Measurements from ENCODE around the gene SPACA4. TPM values are rescaled to one million over a fixed set of nuclear protein-coding genes. Genes with fewer than 3 reads are reported as not detected.

Gene SPACA4
- total RNA-seq, 1 experiment from 2014 or later: not detected

- Histone ChIP-seq H3K27me3 (ENCODE audit: insufficient read depth, low read length) (no peaks in the 10 kb centered on the region), H3K4me1 (ENCODE audit: insufficient read depth, low read length) (peaks cover 5% of the 10 kb centered on the region; the same call in 1 of the 2 replicates), H2BK5ac (ENCODE audit: insufficient read length, low read length) (no peak overlapping the region), H3K14ac (ENCODE audit: insufficient read depth, low read length) (no peak overlapping the region), H2BK20ac (ENCODE audit: low read depth, low read length, poor library complexity, severe bottlenecking) (no peak overlapping the region), H2AK5ac (ENCODE audit: insufficient read length, low read length) (no peak overlapping the region), H3K9me3 (ENCODE audit: control insufficient read depth, low read depth, low read length) (no peaks in the 10 kb centered on the region), H4K20me1 (ENCODE audit: control insufficient read depth, insufficient read depth, insufficient read length) (no peaks in the 10 kb centered on the region), H3K79me2 (ENCODE audit: insufficient read depth, low read length) (peaks cover 4% of the 10 kb centered on the region; the same call in 1 of the 2 replicates), H3K56ac (ENCODE audit: insufficient read length, low read depth, low read length) (no peak overlapping the region), H4K5ac (ENCODE audit: insufficient read length, low read depth, low read length) (no peak overlapping the region), H3K9ac (ENCODE audit: extremely low read depth, insufficient read length, low read length) (no peak overlapping the region), H3K4ac (ENCODE audit: low read depth, low read length) (no peak overlapping the region), H2AFZ (ENCODE audit: low read length) (no peak overlapping the region), H3T11ph (ENCODE audit: low read length) (no peak overlapping the region), H3K23me2 (ENCODE audit: insufficient read length, low read depth, low read length, poor library complexity, severe bottlenecking) (peaks cover 19% of the 10 kb centered on the region), H3K4me2 (ENCODE audit: insufficient read depth, insufficient read length, low read length) (no peak overlapping the region), H3K23ac (ENCODE audit: insufficient read length, low read depth, low read length) (no peak overlapping the region), H2BK12ac (ENCODE audit: insufficient read length, low read depth, low read length) (no peak overlapping the region), H2BK120ac (ENCODE audit: low read depth, low read length, poor library complexity, severe bottlenecking) (no peak overlapping the region), H2BK15ac (ENCODE audit: low read depth, low read length) (no peak overlapping the region), H3K27ac (ENCODE audit: insufficient read length, low read depth, low read length) (no peak overlapping the region), H4K91ac (ENCODE audit: insufficient read length, low read depth, low read length) (no peak overlapping the region), H3K79me1 (ENCODE audit: insufficient read depth, low read depth, low read length, poor library complexity, severe bottlenecking) (no peaks in the 10 kb centered on the region), H4K8ac (replicated peaks; ENCODE audit: insufficient read length, low read depth, low read length) (no peak overlapping the region), H3K18ac (ENCODE audit: insufficient read length, low read depth, low read length) (no peak overlapping the region)
- no CpG with 5 or more reads among the region's 17 CpGs for WGBS (ENCODE audit: extremely low coverage, insufficient read length, low lambda C conversion rate)
- peak; percentile 28 for DNase-seq
- no peaks in the 10 kb centered on the region; a peak in 1 of 5 replicates for H3K9me3 Mint-ChIP-seq
- H3K4me1 Mint-ChIP-seq: peaks cover 34 to 45% of the 10 kb centered on the region in 2 experiments
- peaks cover 5 to 26% (median 19%) of the 10 kb centered on the region in 3 experiments for H3K36me3 Mint-ChIP-seq (ENCODE audit: insufficient read depth in 1 of 3, low read depth in 3 of 3)
- no peak overlapping the region; a peak in 1 of 7 replicates for H3K27ac Mint-ChIP-seq
- TF ChIP-seq CTCF (conservative IDR thresholded peaks at IDR 0.05): no peak
- H3K4me3 Mint-ChIP-seq: no peak overlapping the region
- H3K27me3 Mint-ChIP-seq (ENCODE audit: low read depth): no peaks in the 10 kb centered on the region
These were observed 21.3 kb downstream of the SPACA4 start for GRCh38 chr19:48627865-48628314.
